HG03108 (cell line): Measurements from ENCODE around the gene CPA5.

Experiments
- ATAC-seq: cut with Tn5 transposase; IDR thresholded peaks from one replicate; pipeline ENCODE4 v1.9.1; 2021; ENCODE audit warnings: moderate library complexity; ENCODE audit not compliant: unreplicated experiment

The CPA5 gene

DNA sequence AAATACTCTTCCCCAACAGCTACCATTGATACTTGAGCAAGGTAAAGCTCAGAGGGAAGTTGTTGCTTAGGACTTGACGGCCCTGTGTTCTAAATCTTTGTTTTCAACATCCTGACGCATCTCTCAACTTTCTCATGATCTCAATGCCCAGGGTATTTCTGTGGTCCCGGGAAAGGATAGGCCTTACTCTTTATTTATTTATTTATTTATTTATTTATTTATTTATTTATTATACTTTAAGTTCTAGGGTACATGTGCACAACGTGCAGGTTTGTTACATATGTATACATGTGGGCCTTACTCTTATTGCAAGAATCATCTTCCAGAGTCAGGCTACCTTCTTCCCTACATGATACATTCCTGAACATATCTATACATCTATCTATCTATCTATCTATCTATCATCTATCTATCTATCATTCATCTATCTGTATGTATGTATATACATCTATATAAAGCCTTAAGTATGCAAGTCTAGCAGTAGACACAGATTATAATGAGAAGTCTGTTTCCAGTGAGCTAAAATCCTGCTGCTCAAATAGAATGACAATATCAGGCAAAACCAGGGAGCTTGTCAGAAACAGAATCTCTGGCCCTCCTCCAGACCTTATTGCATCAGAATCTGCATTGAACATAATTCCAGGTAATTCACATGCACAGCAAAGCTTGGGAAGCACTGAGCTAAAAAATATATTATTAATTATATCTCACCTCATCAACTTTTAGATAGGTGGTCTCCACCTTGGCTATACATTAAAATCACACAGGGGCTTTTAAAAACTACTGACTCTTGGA lies 12.2 kb upstream of the CPA5 start:
- ATAC-seq, result no peak

GRCh38 chr7:130333832-130334231 lies 10.8 kb upstream of the CPA5 start:
- ATAC-seq, result no peak

GRCh38 chr7:130334274-130334673 lies 10.3 kb upstream of the CPA5 start:
- ATAC-seq, result no peak

DNA sequence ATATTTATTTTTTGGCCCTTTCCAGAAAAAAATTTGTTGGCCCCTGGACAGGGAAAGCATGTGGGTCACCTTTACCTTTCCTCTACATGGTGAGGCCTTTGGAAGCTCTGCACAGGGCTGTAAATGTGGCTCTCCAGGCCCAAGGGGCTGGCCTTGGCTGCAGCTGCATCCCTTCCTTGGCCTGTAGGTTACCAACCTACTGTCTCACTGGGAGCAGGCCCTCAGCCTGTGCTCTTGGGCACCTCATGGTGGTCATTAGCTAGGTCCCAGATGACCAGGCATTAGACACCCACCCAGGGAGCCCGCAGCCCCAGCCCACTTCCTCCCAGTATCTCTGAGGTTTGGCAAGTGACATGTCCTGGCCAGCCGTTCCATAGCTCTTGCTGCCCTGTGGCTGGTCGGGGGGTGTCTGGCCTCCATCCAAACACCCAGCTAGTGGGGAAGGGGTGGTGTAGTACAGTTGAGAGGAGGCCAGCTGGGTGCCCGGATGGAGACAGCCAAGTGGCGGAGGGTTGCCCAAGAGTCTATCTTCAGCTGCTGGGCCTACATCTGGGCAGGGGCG lies 7.1 kb upstream of the CPA5 start:
- ATAC-seq, result no peak

DNA sequence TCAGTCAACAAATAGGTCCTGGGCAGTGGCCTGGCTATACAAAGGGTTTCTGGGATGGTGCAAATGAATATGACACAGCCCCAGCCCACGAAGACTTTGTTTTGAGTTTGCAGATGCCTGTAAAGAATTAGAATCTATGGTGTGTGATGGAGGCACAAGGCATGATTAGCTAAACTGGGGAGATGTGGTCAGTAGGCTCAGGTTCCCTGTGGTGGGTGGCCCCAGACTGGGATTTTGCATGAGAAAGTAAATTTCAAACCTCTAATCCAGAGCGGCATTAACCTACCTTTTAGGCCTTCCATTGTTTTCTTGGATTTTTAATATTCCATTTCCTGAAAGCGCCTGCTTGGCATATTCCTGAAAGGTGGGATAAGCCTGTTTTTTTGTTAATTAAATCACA lies 6.4 kb upstream of the CPA5 start:
- ATAC-seq, result no peak

- no peak for ATAC-seq
Observed at GRCh38 chr7:130341882-130342281, 2.7 kb upstream of the CPA5 start.

DNA sequence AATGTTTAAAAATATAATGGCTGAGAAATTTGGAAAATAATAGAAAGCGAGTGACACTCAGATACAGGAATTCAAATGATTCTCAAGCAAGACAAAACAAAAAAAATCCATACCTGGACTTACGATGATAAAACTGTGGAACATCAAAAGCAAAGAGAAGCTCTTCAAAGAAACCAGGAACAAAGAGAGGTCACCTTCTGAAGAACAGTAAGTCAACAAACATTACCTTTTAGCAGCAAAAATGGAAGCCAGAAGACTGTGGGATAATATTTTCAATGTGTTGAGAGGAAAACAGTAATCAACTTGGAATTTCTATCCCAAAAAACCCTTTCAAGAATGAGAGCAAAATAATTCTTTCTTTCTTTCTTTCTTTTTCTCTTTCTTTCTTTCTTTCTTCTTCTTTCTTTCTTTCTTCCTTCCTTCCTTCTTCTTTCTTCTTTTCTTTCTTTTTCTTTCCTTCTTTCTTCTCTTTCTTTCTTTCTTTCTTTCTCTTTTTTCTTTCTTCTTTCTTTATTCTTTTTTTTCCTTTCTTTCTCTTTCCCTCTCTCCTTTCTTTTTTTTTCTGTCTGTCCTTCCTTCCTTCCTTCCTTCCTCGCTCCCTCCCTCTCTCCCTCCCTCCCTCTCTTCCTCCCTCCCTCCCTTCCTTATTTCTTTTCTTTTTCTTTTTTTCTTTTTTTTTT lies 1.8 kb upstream of the CPA5 start:
- ATAC-seq, result no peak

DNA sequence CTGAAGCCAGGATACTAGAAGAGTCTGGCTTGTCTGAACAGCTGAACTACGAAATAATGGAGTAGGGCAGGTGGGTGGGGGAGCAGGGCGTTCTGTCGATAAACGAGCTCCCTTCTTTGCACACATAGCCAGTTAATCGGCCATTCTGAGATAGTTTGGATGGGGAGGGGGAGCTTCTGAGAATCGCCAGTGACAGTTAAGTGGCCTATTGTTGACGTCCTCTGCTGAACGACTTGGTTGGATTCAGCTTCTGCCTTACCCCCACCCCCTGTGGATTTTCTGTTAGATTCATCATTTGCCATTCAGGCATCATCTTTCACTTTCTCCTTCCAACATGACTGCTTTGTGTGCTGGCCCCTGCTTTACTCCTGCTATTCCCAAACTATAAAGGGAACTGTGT lies 520 bp downstream of the CPA5 start:
- ATAC-seq, result no peak

GRCh38 chr7:130345725-130346124 lies 1.1 kb downstream of the CPA5 start:
- no peak for ATAC-seq

DNA sequence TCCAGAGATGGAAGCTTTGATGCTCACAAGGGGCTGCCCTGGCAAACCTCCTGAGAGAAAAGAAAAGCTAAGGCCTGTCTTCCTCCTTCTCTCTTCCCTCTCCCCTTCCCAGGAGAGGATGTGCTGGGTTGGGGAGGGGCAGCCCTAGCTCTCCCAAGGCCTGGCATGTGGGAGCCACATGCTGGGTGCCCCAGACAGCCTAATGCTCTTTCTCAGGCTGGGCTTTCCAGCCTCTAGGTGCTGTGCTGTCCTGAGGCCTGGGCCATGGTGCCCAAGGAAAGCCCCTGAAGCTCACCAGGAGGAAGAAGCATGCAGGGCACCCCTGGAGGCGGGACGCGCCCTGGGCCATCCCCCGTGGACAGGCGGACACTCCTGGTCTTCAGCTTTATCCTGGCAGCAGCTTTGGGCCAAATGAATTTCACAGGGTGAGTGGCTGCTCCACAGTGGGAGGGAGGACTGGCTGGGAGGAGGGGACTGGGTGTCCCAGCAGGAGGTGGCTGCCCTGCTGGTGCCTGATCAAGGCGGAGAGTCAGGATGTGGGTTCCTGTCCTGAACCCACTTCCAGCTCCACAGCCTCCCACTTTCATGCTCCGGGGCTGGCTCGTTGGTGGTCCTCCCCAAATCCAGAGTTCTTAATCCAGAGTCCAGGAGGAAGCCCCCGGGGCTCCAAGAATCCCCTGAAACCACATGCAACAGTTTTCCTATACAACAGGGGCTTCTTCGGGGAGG lies 1.7 kb downstream of the CPA5 start:
- ATAC-seq, result no peak

GRCh38 chr7:130346941-130347340 lies 2.3 kb downstream of the CPA5 start:
- ATAC-seq, result no peak

DNA sequence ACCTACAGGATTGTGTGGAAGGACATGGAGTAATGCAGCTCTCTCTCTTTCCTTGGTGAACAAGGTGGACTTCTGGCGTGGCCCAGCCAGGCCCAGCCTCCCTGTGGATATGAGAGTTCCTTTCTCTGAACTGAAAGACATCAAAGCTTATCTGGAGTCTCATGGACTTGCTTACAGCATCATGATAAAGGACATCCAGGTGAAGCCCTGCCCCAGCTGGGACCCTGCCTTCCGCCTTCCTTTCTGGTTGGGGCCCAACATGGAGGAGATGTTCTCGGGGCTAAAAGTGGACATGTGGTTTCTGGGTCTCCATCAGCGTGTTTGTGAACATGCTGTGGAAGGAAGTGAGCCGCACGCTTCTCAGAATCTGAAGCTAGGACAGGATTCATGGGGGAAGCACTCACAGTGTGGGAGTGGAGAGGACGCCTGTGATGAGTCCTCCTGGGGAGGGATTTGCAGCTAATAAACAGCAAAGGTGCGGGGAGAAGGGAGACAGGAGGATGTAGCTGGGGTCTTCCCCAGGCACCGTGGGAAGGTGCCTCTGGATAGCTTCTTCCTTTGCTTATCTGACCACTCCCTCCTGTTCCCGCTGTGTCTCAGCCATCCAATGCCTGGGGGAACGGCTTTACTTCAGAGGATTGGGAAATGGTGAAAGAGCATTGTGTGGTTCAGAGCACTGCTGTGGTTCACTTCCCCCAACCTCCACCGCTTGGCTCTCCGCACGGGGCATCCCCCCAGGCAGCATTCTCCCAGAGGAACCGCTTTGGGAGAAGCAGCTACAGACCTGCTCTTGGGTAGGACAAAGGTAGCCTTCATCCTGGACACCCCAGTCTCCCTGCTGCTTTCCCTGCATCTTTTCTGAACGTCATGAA lies 5.5 kb downstream of the CPA5 start:
- no peak for ATAC-seq

GRCh38 chr7:130350945-130351790 lies 6.6 kb downstream of the CPA5 start:
- ATAC-seq, result no peak

GRCh38 chr7:130351791-130352090 lies 7.1 kb downstream of the CPA5 start:
- no peak for ATAC-seq

GRCh38 chr7:130352194-130353074 lies 7.8 kb downstream of the CPA5 start:
- no peak for ATAC-seq

- no peak for ATAC-seq
Observed at GRCh38 chr7:130353196-130353595, 8.6 kb downstream of the CPA5 start.

GRCh38 chr7:130356121-130356875 lies 11.7 kb downstream of the CPA5 start:
- no peak for ATAC-seq
